MV-4-11 (cell line): ENCODE results near the gene CHN1.

Experiments
- DNase-seq: peaks from one replicate; lab custom pipeline; 2025; lab: John Stamatoyannopoulos, UW

Gene CHN1

DNA sequence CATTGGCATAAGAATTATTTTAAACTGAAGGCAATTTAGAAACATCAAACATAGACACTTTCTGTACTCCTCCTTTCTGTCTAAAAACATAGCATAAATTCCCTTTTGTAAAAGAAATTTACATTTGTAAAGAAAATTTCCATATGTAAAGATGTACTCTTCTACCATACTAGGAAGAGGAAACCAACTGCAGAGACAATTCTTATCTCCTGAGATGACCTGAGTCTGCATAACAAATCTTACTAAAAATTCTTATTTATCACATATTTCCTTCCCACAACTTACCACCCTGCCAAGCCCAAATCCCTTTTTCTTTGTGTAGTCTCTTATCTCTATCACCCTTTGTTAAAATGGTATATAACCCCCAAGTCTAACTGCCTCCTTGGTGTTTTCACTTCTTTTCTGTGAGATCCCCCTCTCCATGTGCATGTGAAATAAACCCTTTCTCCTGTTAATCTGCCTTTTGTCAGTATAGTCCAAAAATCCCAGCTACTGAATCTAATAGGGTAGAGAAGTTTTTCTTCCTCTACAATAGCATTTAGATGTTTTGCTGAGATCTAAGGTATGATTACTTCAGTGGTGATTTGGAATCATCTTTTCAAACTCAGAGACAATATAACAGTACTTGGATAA, 81.0 kb downstream of the CHN1 start:
- DNase-seq = no peak

- no peak for DNase-seq
Measured at GRCh38 chr2:174919947-174920595, 85.1 kb downstream of the CHN1 start.

GRCh38 chr2:174918886-174919526, 86.2 kb downstream of the CHN1 start:
- no peak for DNase-seq

GRCh38 chr2:174916270-174916930, 88.8 kb downstream of the CHN1 start:
- no peak for DNase-seq

DNA sequence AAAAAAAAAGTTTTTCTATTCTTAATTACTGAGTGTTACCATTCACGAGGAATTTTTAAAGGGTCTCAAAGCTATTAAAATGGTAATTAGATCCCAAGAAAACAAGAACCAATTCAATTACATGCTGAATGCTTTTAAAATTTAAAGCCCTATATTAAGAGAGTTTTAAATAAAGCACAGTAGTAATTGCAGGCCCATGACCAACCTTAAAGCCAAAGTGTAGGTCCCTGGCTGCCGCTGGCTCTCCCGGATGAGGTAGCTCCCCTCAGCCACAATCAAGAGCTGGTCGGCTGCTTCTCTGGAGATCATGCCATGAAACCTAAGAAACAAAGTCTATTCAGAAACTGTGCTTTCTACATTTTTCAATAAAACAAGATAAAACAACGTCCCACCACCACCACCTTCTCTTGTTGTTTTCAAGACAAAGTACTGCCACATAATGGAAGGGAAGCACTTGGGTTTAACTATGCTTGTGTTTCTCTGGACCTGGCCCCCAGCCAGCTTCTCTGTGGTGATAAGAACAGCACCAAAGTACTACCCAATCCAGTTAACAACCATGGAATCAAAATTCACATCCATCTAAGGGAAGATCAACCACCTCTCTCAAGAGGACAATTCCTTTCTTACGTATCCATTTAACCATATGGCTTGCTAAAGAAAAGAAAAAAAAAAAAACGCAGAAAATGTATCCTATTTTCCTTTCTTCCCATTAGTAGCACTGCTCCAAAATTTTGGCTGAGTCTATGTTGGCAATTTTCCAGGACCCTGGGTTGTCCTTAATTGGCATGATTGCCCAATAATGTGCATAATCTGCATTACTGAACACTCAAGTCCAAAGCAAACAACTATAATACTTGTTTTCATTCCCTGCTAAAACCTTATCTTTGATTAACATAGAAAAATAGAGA, 90.1 kb downstream of the CHN1 start:
- DNase-seq = no peak

- DNase-seq = no peak
Measured at GRCh38 chr2:174908284-174908683, 96.9 kb downstream of the CHN1 start.

- no peak for DNase-seq
Measured at GRCh38 chr2:174903264-174903556, 102.0 kb downstream of the CHN1 start.

DNA sequence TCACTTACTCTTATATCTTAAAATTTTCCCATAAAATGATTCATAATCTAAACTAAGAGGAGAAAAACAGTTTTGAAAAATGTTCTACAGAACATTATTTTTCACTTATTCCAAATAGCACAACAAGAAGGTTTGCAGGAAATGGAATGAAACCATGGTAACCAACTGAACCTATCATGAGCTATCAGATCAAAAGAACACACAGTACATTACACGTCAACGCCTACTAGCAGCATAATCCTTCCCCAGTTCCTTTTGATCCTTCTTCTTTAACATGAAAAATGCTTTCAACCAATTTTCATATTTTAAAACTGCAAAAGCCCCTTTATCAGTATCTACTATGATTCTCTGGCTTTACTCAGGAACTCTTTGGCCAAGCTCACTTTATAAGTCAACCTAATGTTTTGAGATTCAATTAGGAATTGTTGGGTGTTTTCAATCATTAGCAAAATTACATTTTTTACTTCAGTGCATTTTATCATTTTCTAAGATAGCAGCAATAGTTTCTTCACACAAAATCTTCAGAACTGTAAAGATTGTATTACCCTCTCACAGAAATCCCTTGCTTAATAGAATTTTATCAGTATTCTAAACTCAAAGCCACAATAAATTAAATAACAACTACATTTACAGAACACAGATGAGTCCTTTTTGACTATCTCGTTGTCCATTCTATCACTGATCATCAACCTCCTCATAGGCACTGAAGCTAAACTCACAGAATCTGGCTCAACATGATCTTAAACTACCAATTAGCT, 102.5 kb downstream of the CHN1 start:
- no peak for DNase-seq

GRCh38 chr2:174901075-174901474, 104.1 kb downstream of the CHN1 start:
- no peak for DNase-seq

GRCh38 chr2:174897286-174897685, 107.9 kb downstream of the CHN1 start:
- DNase-seq = no peak

DNA sequence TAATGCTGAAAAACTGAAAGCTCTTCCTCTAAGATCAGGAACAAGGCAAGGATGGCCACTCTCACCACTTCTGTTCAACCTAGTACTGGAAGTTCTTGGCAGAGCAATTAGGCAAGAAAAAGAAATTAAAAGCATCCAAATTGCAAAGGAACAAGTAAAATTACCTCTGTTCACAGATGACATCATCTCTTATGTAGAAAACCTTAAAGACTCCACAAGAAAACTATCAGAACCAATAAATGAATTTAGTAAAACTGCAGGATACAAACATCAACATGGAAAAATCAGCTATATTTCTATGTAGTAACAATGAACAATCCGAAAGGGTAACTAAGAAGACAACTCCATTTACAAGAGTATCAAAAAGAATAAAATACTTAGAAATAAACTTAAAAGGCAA, 112.2 kb downstream of the CHN1 start:
- DNase-seq = no peak

DNA sequence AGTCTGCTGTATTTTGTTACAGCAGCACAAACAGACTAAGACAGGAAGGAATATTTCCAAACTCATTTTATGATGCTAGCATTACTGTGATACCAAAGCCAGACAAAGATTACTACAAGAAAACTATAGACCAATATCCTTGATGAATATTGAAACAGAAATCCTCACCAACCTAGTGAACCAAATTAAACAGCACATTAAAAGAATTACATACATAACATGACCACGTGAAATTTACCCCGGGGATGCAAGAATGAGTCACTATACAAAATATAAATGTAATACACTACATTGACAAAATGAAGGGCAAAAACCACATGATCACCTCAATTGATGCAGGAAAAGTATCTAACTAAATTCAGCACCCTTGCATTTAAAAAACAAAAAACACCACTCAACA, 112.6 kb downstream of the CHN1 start:
- DNase-seq = no peak

DNA sequence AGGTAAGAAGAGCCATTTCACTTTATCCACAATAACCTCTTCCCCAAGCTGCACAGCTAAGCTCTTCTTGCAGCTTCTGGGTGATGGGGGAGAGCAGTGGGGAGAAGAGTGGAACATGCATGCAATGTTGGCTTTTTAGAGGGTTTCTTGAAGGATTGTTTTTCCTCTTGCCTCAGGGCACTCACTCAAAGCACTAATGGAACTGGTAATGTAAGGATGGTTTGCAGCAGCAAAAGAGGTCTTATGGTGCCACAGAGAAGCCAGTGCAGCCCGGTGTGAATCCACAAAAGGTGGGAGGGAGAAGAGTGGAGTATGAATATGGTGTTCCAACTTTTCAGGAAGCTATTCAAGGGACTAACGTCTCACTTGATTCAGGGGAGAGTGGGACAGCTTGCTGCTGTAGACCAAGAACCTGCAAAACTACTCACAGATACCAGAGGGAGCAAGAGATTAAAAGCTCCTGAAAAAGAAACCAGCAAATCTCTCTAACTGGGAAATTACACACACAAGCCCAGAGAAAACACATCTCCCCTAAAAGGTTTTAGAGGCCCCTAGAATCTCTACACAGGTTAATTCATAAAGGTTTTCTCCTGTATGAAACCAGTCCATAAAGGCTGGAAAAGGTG, 116.4 kb downstream of the CHN1 start:
- no peak for DNase-seq

- no peak for DNase-seq
Measured at GRCh38 chr2:174888146-174888545, 117.0 kb downstream of the CHN1 start.

- no peak for DNase-seq
Measured at GRCh38 chr2:174882416-174882815, 122.8 kb downstream of the CHN1 start.

DNA sequence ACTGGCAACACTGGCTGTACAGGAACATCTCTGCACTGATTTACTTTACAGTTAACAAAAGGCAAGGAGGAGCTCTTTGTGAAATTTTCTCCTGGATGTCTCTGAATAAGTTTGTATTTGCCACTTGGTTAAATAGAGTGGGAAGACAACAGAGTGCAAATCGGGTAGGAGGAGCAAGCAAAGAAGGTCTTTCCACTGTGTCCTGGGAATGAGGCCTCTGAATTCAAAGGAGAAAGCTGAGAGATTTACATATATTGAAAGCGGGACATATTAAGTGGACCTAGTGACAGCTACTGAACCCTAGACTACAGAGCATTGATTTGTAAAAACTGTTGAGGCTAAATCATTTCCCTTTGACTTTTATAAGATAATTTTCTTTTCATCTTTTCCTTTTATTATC, 123.5 kb downstream of the CHN1 start:
- no peak for DNase-seq

DNA sequence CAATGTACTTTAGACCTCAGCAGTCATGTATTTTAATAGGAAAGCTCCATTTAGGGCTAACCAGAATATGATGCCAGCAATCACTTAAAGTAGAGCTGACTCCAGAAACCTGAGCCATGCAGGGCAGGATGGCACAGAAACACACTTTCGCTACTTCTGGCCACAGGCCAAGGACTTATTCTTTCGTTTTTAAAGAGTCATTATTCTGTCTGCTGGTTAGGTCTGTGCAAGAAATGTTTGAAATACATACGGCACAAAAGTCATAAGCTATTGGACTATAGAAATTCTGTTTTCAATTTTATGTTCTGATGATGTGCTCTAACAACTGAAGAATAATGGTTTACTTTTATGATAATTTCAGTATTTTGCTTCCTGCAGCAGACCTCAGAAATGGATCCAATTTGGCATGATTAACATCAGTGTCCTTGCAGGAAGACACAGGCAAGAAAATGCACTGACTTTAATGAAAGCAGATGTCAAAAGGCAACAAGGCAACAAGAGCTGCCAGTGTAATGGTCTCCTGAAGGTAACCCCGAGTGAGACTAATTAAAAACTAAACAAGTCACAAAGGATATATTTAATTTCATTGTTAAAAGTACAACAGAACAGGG, 126.5 kb downstream of the CHN1 start:
- DNase-seq = no peak

DNA sequence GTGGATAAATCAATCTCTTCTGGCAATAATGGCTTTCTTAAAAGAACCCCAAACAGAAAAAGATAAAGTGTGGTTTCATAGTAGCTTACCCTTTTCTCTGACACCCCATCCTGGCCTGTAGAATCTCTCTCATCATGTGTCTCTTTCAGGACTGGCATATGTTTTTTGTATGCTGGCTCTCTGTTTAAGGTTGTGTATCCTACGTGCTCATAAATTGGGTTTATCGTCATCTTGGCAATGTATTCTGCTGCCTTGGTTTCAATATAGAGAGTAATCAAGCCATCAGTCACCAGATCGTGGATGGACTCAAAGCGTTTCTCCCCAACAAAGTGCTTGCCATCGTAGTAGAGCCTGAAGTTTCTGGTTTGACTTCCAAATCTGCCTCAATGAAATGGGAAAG, 127.4 kb downstream of the CHN1 start:
- no peak for DNase-seq

- no peak for DNase-seq
Measured at GRCh38 chr2:174877301-174877700, 127.9 kb downstream of the CHN1 start.

DNA sequence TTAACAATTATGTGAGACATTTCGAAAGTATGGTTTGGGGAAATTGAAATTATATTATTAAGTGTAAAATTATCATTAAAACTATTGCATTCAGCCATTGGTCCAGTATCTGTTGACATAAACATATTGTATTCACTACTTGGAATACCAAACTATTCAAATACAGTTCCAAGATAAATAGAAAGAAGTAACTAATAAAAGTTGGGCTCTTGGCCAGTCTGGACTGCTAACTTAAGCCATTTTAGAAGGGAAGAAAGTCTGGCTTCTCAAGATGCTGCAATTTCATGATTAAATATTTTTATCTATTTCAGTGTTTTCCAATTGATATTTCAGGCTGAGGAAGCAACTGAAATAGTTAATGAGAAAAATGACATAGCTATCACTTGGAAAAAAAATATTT, 131.1 kb downstream of the CHN1 start:
- DNase-seq = no peak

GRCh38 chr2:174873471-174873870, 131.7 kb downstream of the CHN1 start:
- DNase-seq = no peak
